Testis (tissue), 3 donors: ENCODE data around the gene CALML6. TPM values are rescaled to one million over a fixed set of nuclear protein-coding genes. Genes with fewer than 3 reads are reported as not detected.

ENCODE experiments used
- DNase-seq: peaks from one replicate; pipeline ENCODE4 v3.0.0-alpha.2; 2019
- H3K27ac ChIP-seq, 2 donors: fragments of 200-600 bp; sonication (generic); one replicate each; pipeline ENCODE4 v1.5.1; 2019
- H3K27me3 ChIP-seq: fragments of 200-600 bp; sonication (generic); one replicate; pipeline ENCODE4 v1.5.1; 2019
- H3K36me3 ChIP-seq: fragments of 200-600 bp; sonication (generic); one replicate; pipeline ENCODE4 v1.5.1; 2017; ENCODE audit warnings: low read depth; ENCODE audit errors: missing control alignments
- H3K4me1 ChIP-seq: fragments of 200-600 bp; sonication (generic); one replicate; pipeline ENCODE4 v1.5.1; 2019
- H3K4me3 ChIP-seq, 2 donors: fragments of 200-600 bp; sonication (generic); one replicate each; pipeline ENCODE4 v1.5.1; 2017 to 2019
- H3K9me3 ChIP-seq: fragments of 200-600 bp; sonication (generic); one replicate; pipeline ENCODE4 v1.5.1; 2017
- POLR2A ChIP-seq: fragments of 450-650 bp; IDR thresholded peaks from one replicate; pipeline ENCODE4 v1.6.1; 2017; ENCODE audit warnings: antibody characterized with exemption, mild to moderate bottlenecking, moderate library complexity
- WGBS, 2 donors: methylation state at CpG; one replicate each; pipeline ENCODE4 v1.1.5; 2018; 5-methylcytosine and 5-hydroxymethylcytosine counted together
- intact Hi-C: fragments of 100-400 bp; cut with DNase I; formaldehyde crosslinking; loops from one replicate; pipeline ENCODE4 v1.15.1; 2023; ENCODE audit warnings: low total_unique reads
- polyA plus RNA-seq: library from polyadenylated mRNA; stranded (reverse); fragments of 350-450 nt; fragmentation: Illumina TruSeq; extraction: RNeasy Lipid Tissue Mini Kit (QIAGEN cat#74804); gene quantifications from one replicate; pipeline ENCODE4 v1.2.3, GENCODE V29; 2014; ENCODE audit warnings: low read depth, low replicate concordance; ENCODE audit not compliant: insufficient read depth
- total RNA-seq, 2 donors: library from RNA; depleted of rRNA; stranded (reverse); fragments of >200 nt; gene quantifications; one replicate each; pipeline ENCODE4 v1.2.3, GENCODE V29; 2016
- TF ChIP-seq, protein P1 (sequence below), 3 experiments: fragments of 450-650 bp in 2 of 3; fragments of 200-600 bp in 1 of 3; sonication (generic) in 1 of 3; IDR thresholded peaks; one replicate each; pipeline ENCODE4 v1.5.1; 2016 to 2019; ENCODE audit warnings: antibody characterized with exemption in 3 of 3, mild to moderate bottlenecking in 2 of 3, moderate library complexity in 1 of 3

CALML6 gene
- total and polyA plus RNA-seq, 3 donors from 2014 or later = 0.96 to 2.1 (median 1.2) TPM

DNA sequence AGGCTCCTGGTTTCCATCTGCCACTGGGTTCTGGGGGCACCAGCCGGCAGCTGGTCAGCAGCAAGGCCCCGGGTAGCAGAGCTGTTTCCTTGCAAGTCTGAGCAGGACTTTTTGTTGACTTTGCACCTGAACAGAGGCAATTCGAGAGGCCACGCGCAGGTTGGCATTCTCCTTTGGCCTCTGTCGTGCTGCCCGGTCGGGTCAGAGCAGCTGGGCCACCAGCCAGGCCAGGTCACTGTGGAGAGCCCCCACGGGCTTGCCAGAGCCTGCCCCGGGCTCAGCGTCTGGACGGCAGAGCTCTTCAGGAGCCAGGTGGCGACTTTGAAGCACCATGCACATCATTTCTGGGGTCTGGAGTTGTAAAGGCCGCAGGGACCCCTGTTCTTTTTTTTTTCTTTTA lies 32.4 kb downstream of the CALML6 start:
- no peaks in the 10 kb centered on the region for H3K36me3 ChIP-seq
- H3K4me3 ChIP-seq = no peak overlapping the region
- peaks cover 17% of the 10 kb centered on the region for H3K4me1 ChIP-seq
- 65 to 88% methylated on average over 4 to 14 of the region's 14 CpGs for WGBS, 2 donors
- no peak for DNase-seq
- H3K27ac ChIP-seq = no peak overlapping the region
- no peaks in the 10 kb centered on the region for H3K27me3 ChIP-seq
- TF ChIP-seq, protein P1, sequence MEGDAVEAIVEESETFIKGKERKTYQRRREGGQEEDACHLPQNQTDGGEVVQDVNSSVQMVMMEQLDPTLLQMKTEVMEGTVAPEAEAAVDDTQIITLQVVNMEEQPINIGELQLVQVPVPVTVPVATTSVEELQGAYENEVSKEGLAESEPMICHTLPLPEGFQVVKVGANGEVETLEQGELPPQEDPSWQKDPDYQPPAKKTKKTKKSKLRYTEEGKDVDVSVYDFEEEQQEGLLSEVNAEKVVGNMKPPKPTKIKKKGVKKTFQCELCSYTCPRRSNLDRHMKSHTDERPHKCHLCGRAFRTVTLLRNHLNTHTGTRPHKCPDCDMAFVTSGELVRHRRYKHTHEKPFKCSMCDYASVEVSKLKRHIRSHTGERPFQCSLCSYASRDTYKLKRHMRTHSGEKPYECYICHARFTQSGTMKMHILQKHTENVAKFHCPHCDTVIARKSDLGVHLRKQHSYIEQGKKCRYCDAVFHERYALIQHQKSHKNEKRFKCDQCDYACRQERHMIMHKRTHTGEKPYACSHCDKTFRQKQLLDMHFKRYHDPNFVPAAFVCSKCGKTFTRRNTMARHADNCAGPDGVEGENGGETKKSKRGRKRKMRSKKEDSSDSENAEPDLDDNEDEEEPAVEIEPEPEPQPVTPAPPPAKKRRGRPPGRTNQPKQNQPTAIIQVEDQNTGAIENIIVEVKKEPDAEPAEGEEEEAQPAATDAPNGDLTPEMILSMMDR (IDR thresholded peaks at IDR 0.05) = no peak
- TF ChIP-seq POLR2A = no peak
- intact Hi-C loops = no loop called here
- no peaks in the 10 kb centered on the region for H3K9me3 ChIP-seq

DNA sequence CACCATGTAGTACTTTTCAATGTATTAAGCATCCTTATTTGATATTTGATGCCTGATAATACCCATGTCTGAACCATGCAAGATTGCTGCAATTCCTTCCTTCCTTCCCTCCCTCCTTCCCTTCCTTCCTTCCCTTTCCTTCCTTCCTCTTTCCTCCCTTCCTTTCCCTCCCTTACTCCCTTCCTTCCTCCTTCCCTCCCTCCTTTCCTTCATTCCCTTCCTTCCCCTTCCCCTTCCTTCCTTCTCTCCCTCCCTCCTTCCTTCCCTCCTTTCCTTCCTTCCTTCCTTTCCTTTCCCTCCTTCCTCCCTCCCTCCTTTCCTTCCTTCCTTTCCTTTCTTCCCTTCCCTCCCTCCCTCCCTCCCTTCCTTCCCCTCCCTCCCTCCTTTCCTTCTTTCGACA lies 33.7 kb downstream of the CALML6 start:
- Histone ChIP-seq H3K4me3 (no peak overlapping the region), H3K9me3 (no peaks in the 10 kb centered on the region), H3K36me3 (no peaks in the 10 kb centered on the region), H3K27me3 (no peaks in the 10 kb centered on the region), H3K27ac (no peak overlapping the region), H3K4me1 (peaks cover 17% of the 10 kb centered on the region)
- intact Hi-C loops = no loop called here
- 73% methylated on average over 1 of the region's 1 CpG for WGBS, 2 donors
- no peak for TF ChIP-seq POLR2A
- TF ChIP-seq, protein P1 (IDR thresholded peaks at IDR 0.05) = no peak
- no peak for DNase-seq

DNA sequence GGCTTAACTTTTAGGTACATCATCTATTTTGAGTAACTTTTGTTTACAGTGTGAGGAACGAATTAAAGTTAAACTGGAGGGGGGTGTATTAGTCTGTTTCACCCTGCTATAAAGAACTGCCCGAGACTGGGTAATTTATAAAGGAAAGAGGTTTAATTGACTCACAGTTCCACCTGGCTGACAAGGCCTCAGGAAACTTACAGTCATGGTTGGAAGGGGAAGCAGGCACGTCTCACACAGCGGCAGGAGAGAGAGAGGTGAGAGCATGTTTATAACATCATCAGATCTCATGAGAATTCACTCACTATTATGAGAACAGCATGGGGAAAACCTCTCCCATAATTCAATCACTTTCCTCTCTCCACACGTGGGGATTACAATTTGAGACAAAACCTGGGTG lies 35.9 kb downstream of the CALML6 start:
- WGBS, 2 donors = 83 to 89% methylated on average over 5 of the region's 5 CpGs
- Histone ChIP-seq H3K27ac (no peak overlapping the region), H3K9me3 (no peaks in the 10 kb centered on the region), H3K4me3 (no peak overlapping the region), H3K36me3 (no peaks in the 10 kb centered on the region), H3K27me3 (no peaks in the 10 kb centered on the region), H3K4me1 (peaks cover 13% of the 10 kb centered on the region)
- intact Hi-C loops = no loop called here
- TF ChIP-seq POLR2A = no peak
- TF ChIP-seq, protein P1 (IDR thresholded peaks at IDR 0.05) = no peak
- no peak for DNase-seq

DNA sequence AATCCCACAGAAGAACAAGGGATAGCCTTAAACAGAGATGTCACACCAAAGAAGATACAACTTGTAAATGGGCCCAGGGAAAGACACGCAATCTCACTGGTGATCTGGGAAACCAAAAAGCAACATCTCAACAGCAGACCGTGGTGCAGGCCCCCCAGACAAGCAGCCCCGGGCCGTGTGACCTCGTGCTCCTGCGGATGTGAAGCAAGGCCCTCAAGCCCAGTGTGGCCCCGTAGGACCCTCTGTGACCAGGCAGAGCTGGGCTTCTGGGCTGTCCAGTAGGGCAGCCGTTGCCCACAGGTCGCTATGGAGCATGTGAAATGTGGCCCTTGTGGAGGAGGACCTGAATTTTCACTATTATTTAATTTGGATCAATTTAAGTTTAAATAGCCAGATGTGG lies 39.0 kb downstream of the CALML6 start:
- no peak for DNase-seq
- 91 to 94% methylated on average over 9 of the region's 9 CpGs for WGBS, 2 donors
- Histone ChIP-seq H3K4me3 (no peak overlapping the region), H3K27me3 (no peaks in the 10 kb centered on the region), H3K36me3 (no peaks in the 10 kb centered on the region), H3K27ac (no peak overlapping the region), H3K9me3 (no peaks in the 10 kb centered on the region), H3K4me1 (no peaks in the 10 kb centered on the region)
- intact Hi-C loops = no loop called here
- TF ChIP-seq, protein P1 (IDR thresholded peaks at IDR 0.05) = no peak
- no peak for TF ChIP-seq POLR2A

DNA sequence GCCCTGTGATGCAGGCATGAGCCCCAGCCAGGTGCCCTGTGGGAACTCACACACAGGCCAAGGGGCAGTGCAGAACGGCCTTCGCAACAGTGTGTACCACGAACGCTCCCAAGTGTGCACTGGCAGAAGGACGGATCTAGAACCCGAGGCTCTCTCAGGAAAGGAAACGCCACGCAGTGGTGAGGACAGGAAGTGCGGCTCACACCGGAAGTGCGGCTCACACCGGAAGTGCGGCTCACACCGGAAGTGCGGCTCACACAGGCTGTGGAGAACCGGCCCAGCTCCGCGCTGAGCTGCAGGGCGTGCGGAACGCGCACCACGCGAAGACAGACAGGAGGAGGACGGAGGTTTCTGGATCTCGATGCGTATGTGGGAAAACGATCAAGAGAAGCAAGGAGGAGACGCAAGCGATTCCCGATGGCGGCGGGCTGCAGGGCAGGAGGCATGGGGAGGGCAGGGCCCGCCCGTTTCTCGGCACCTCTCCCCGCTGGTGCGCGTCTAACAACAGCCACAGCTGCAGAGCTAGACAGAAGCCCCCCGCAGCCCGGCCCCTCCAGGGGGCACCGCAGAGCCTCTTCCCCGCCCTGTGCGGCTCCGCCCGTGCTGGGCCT lies 39.9 kb downstream of the CALML6 start:
- no peaks in the 10 kb centered on the region for H3K27me3 ChIP-seq
- TF ChIP-seq, protein P1 (IDR thresholded peaks at IDR 0.05) = peak in 1 of 3 experiments; percentile 20
- no peak for TF ChIP-seq POLR2A
- intact Hi-C loops = no loop called here
- peak; percentile 31 for DNase-seq
- peak overlapping the region; percentile 29 to 35 for H3K4me3 ChIP-seq
- H3K9me3 ChIP-seq = no peaks in the 10 kb centered on the region
- H3K27ac ChIP-seq = peak overlapping the region in 1 of 2 donors; percentile 30
- 71 to 79% methylated on average over 43 to 46 of the region's 46 CpGs for WGBS, 2 donors
- H3K4me1 ChIP-seq = peaks cover 4% of the 10 kb centered on the region
- H3K36me3 ChIP-seq = no peaks in the 10 kb centered on the region
